Kidney tubule cell (primary cell): Measurements from ENCODE around the gene STC2.

Experiments
- DNase-seq: peaks from one replicate; pipeline ENCODE4 v3.0.0-alpha.2; 2018; ENCODE audit warnings: low spot score

Gene STC2

GRCh38 chr5:173314166-173314952 lies 13.9 kb downstream of the STC2 start:
- DNase-seq = no peak

GRCh38 chr5:173313351-173313801 lies 14.8 kb downstream of the STC2 start:
- DNase-seq = no peak

GRCh38 chr5:173312821-173313220 lies 15.4 kb downstream of the STC2 start:
- no peak for DNase-seq

- no peak for DNase-seq
These were observed 16.2 kb downstream of the STC2 start for GRCh38 chr5:173311818-173312585.

GRCh38 chr5:173310861-173311785 lies 17.1 kb downstream of the STC2 start:
- DNase-seq = no peak

GRCh38 chr5:173310218-173310769 lies 17.9 kb downstream of the STC2 start:
- DNase-seq = no peak

- no peak for DNase-seq
These were observed 18.5 kb downstream of the STC2 start for GRCh38 chr5:173309731-173310130.

GRCh38 chr5:173308226-173308625 lies 20.0 kb downstream of the STC2 start:
- no peak for DNase-seq

GRCh38 chr5:173307695-173308094 lies 20.5 kb downstream of the STC2 start:
- no peak for DNase-seq

- DNase-seq = no peak
These were observed 21.5 kb downstream of the STC2 start for GRCh38 chr5:173306695-173307094.

- no peak for DNase-seq
These were observed 23.6 kb downstream of the STC2 start for GRCh38 chr5:173304591-173304988.

GRCh38 chr5:173303878-173304590 lies 24.2 kb downstream of the STC2 start:
- peak; percentile 71 for DNase-seq

GRCh38 chr5:173302546-173303155 lies 25.6 kb downstream of the STC2 start:
- DNase-seq = peak; percentile 89

- no peak for DNase-seq
These were observed 26.3 kb downstream of the STC2 start for GRCh38 chr5:173301695-173302545.

GRCh38 chr5:173300389-173301047 lies 27.7 kb downstream of the STC2 start:
- DNase-seq = no peak

GRCh38 chr5:173299820-173300219 lies 28.4 kb downstream of the STC2 start:
- DNase-seq = no peak

GRCh38 chr5:173298213-173298926 lies 29.8 kb downstream of the STC2 start:
- no peak for DNase-seq

GRCh38 chr5:173297813-173298212 lies 30.4 kb downstream of the STC2 start:
- DNase-seq = no peak
